ENCODE data around the gene SV2C. TPM values are rescaled to one million over a fixed set of nuclear protein-coding genes. Genes with fewer than 3 reads are reported as not detected.
"Not testable (repeated sequence)": the region's sequence is repeated elsewhere in the genome, so short reads cannot be mapped to it uniquely, and the experiment has no call there.

Gene SV2C
- total and polyA plus RNA-seq, 7 donors: 0.31 to 0.71 (median 0.55) TPM; not detected in 2

DNA sequence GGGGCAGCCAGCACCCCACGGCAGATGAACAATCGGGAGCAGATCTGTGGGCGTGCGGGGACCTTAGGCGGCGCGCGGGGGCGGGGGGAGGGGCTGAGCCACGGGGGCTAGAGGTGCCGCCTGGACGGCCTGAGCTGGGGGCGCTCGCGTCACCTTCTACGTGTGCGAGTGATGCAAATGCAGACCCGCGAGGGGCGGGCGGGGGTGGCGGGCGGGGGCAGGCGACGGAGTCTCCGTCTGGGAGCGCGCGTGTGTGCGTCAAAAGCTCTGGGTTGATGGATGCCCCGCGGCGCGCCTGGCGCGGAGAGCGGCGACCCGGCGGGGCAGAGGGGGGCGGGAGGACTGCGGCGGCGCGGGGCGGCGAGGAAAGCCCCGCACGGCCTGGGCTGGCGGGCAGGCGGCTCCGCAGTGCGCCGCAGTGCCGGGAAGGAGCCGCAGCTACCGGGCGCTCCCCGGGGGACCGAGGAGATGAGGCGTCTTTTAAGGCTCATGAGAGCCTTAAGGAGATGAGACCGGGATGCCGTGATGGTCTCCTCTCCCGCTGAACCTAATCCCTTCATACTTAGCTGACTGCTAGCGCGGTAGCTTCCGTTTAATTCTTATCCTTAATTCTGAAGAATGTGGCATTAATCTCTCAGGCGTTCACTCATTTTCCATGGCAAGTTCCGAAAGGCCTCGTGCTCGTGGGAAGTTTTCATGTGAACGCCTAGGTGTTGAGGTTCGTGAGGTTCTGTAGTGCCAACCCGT, 1.5 kb downstream of the SV2C start:
- intact Hi-C loops (cut with DNase I): no loop called here
- Histone ChIP-seq H3K9me3 (no peaks in the 10 kb centered on the region), H3K4me1 (peaks cover 0 to 29% (median 17%) of the 10 kb centered on the region in 4 donors), H3K27ac (no peak overlapping the region), H3K36me3 (no peaks in the 10 kb centered on the region), H3K27me3 (peaks cover 9 to 65% (median 25%) of the 10 kb centered on the region in 3 donors), H3K4me3 (peak overlapping the region in 3 of 4 donors; percentile 4 to 24 (median 16))
- WGBS, 2 donors: 2% methylated on average over 74 of the region's 74 CpGs
- TF ChIP-seq EP300 (IDR thresholded peaks at IDR 0.05) (no peak), CTCF (IDR thresholded peaks at IDR 0.05) (no peak), POLR2A (IDR thresholded peaks at IDR 0.05) (no peak), POLR2AphosphoS5 (IDR thresholded peaks at IDR 0.05) (no peak)
- DNase-seq: no peak

DNA sequence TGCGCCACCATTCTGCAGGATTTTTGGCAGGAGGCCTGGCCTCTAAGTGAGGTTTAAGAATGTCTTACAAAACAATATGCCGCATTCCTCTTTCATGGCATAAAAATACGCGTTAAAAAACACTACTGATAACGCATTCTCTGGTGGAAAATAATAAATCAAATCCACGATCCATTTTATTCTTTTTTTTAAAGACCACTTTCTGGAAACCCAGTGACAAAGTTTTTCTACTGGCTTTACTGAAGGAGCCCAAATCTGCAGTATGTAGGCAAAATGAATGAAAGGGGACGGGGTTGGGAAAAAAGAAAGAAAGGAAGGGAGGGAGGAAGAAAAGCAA, 2.0 kb downstream of the SV2C start:
- Histone ChIP-seq H3K36me3 (no peaks in the 10 kb centered on the region), H3K27me3 (peaks cover 9 to 63% (median 25%) of the 10 kb centered on the region in 3 donors), H3K4me1 (peaks cover 0 to 29% (median 17%) of the 10 kb centered on the region in 4 donors), H3K4me3 (no peak overlapping the region), H3K27ac (no peak overlapping the region), H3K9me3 (no peaks in the 10 kb centered on the region)
- intact Hi-C loops (cut with DNase I): no loop called here
- 38 to 50% methylated on average over 7 of the region's 7 CpGs for WGBS, 2 donors
- TF ChIP-seq POLR2AphosphoS5 (IDR thresholded peaks at IDR 0.05): no peak
- no peak for TF ChIP-seq POLR2A (IDR thresholded peaks at IDR 0.05)
- no peak for TF ChIP-seq EP300 (IDR thresholded peaks at IDR 0.05)
- no peak for TF ChIP-seq CTCF (IDR thresholded peaks at IDR 0.05)
- DNase-seq: no peak

- no peak for TF ChIP-seq CTCF (IDR thresholded peaks at IDR 0.05)
- no peak for TF ChIP-seq POLR2AphosphoS5 (IDR thresholded peaks at IDR 0.05)
- no peak for TF ChIP-seq EP300 (IDR thresholded peaks at IDR 0.05)
- TF ChIP-seq POLR2A (IDR thresholded peaks at IDR 0.05): no peak
- H3K4me1 ChIP-seq: peaks cover 0 to 29% (median 17%) of the 10 kb centered on the region in 4 donors
- intact Hi-C loops (cut with DNase I): no loop called here
- no peaks in the 10 kb centered on the region for H3K9me3 ChIP-seq
- peaks cover 9 to 54% (median 25%) of the 10 kb centered on the region in 3 donors for H3K27me3 ChIP-seq
- 80 to 93% methylated on average over 4 of the region's 4 CpGs for WGBS, 2 donors
- no peak overlapping the region for H3K27ac ChIP-seq
- DNase-seq: no peak
- no peak overlapping the region for H3K4me3 ChIP-seq
- no peaks in the 10 kb centered on the region for H3K36me3 ChIP-seq
Observed at GRCh38 chr5:76086095-76086494, 2.9 kb downstream of the SV2C start.

DNA sequence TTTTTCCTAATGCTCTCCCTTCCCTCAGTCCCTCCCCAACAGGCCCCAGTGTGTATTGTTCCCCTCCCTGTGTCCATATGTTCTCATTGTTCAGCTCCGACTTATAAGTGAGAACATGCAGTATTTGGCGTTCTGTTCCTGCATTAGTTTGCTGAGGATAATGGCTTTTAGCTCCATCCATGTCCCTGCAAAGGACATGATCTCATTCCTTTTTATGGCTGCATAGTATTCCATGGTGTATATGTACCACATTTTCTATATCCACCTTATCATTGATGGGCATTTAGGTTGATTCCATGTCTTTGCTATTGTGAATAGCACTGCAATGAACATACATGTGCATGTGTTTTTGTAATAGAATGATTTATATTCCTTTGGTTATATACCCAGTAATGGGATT, 6.0 kb downstream of the SV2C start:
- peaks cover 0 to 24% (median 9%) of the 10 kb centered on the region in 3 donors for H3K27me3 ChIP-seq
- WGBS, 2 donors: 94% methylated on average over 2 of the region's 2 CpGs
- H3K4me1 ChIP-seq; DNase-seq; H3K4me3 ChIP-seq; H3K9me3 ChIP-seq; H3K27ac ChIP-seq; intact Hi-C loops (cut with DNase I); H3K36me3 ChIP-seq: not testable (repeated sequence)

DNA sequence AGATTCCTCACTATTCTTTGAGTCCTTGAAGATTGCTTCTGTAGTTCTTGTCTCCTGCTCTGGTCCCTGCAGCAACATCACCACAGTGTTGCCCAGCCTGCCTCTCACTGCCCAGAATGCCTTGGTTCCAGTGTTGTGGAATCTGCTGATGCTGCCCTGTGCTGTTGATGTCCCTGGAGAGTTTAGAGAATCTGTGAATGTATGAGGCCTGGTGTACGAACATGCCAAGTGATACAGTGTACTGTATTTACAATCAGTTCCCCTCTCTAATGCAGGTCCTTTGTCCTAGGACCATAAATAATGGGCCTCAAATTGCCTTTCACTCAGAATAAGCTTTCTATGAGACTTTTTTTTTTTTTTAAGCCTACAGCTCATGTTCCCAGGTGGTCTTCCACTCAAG, 8.2 kb downstream of the SV2C start:
- H3K9me3 ChIP-seq: no peaks in the 10 kb centered on the region
- 84 to 90% methylated on average over 1 of the region's 1 CpG for WGBS, 2 donors
- H3K27me3 ChIP-seq: peaks cover 0 to 2% (median 0%) of the 10 kb centered on the region in 3 donors
- DNase-seq: no peak
- no peak overlapping the region for H3K27ac ChIP-seq
- TF ChIP-seq POLR2AphosphoS5 (IDR thresholded peaks at IDR 0.05) (no peak), EP300 (IDR thresholded peaks at IDR 0.05) (no peak), POLR2A (IDR thresholded peaks at IDR 0.05) (no peak), CTCF (IDR thresholded peaks at IDR 0.05) (no peak)
- H3K36me3 ChIP-seq: no peaks in the 10 kb centered on the region
- no peak overlapping the region for H3K4me3 ChIP-seq
- intact Hi-C loops (cut with DNase I): no loop called here
- no peaks in the 10 kb centered on the region for H3K4me1 ChIP-seq

Measured in sigmoid colon (tissue), 7 donors.